Activated naive CD4-positive, alpha-beta T cell (primary cell): ENCODE data around the gene PEX11G.
"Not testable (repeated sequence)": the region's sequence is repeated elsewhere in the genome, so short reads cannot be mapped to it uniquely, and the experiment has no call there.

Experiments used
- DNase-seq, 4 experiments: peaks; one replicate each; lab custom pipeline; 2025; lab: John Stamatoyannopoulos, UW

The PEX11G gene

GRCh38 chr19:7467009-7467989 is 21.5 kb downstream of the PEX11G start:
- no peak for DNase-seq

GRCh38 chr19:7463575-7463974 is 25.3 kb downstream of the PEX11G start:
- DNase-seq: no peak

GRCh38 chr19:7461841-7462629 is 26.8 kb downstream of the PEX11G start:
- no peak for DNase-seq

- no peak for DNase-seq
These were observed 28.3 kb downstream of the PEX11G start for GRCh38 chr19:7460562-7460966.

GRCh38 chr19:7459773-7460172 is 29.1 kb downstream of the PEX11G start:
- DNase-seq: no peak

- DNase-seq: no peak
These were observed 30.2 kb downstream of the PEX11G start for GRCh38 chr19:7458675-7459074.

GRCh38 chr19:7456964-7457541 is 31.8 kb downstream of the PEX11G start:
- no peak for DNase-seq

- DNase-seq: no peak
These were observed 33.1 kb downstream of the PEX11G start for GRCh38 chr19:7455600-7456296.

- DNase-seq: no peak
These were observed 33.8 kb downstream of the PEX11G start for GRCh38 chr19:7454998-7455397.

GRCh38 chr19:7450243-7451223 is 38.3 kb downstream of the PEX11G start:
- no peak for DNase-seq

GRCh38 chr19:7449391-7450070 is 39.3 kb downstream of the PEX11G start:
- DNase-seq: not testable (repeated sequence)

- DNase-seq: no peak
These were observed 41.2 kb downstream of the PEX11G start for GRCh38 chr19:7447648-7448047.

- no peak for DNase-seq
These were observed 43.7 kb downstream of the PEX11G start for GRCh38 chr19:7445104-7445503.

GRCh38 chr19:7444042-7444441 is 44.8 kb downstream of the PEX11G start:
- DNase-seq: no peak

GRCh38 chr19:7442423-7442822 is 46.4 kb downstream of the PEX11G start:
- no peak for DNase-seq

- DNase-seq: no peak
These were observed 47.2 kb downstream of the PEX11G start for GRCh38 chr19:7441468-7442146.

- DNase-seq: no peak
These were observed 48.5 kb downstream of the PEX11G start for GRCh38 chr19:7440188-7440975.

- no peak for DNase-seq
These were observed 53.2 kb downstream of the PEX11G start for GRCh38 chr19:7435586-7435985.

- DNase-seq: no peak
These were observed 54.4 kb downstream of the PEX11G start for GRCh38 chr19:7434391-7434790.
